ENCODE measurements around the gene MAST3. TPM values are rescaled to one million over a fixed set of nuclear protein-coding genes. Genes with fewer than 3 reads are reported as not detected.

Gene MAST3
- total RNA-seq, 1 donor from 2014 or later: 0.79 TPM

DNA sequence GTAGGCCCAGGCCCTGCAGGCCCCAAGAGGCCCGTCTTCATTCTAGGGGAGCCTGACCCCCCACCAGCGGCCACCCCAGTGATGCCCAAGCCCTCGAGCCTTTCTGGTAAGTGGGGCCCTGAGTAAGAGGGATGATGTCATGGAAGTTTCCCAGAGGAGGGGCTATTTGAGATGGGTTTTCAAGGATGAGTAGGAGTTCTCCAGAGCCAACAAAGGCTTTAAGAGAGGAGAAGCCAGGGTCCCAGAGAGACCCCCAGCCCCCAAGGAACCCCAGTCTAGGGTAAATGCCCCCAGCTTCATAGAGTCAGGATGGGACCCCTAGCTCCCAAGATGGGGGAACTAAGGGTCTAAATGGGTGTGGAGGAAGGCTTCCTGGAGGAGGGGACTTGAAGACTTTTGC, 46.3 kb downstream of the MAST3 start:
- Histone ChIP-seq H3K27me3 (ENCODE audit: control insufficient read depth, insufficient read depth, low read length) (no peaks in the 10 kb centered on the region), H3K4me3 (ENCODE audit: low read depth, low read length) (no peak overlapping the region), H3K36me3 (ENCODE audit: control insufficient read depth, insufficient read depth, low read length) (peaks cover 17% of the 10 kb centered on the region)
- TF ChIP-seq, protein P1, sequence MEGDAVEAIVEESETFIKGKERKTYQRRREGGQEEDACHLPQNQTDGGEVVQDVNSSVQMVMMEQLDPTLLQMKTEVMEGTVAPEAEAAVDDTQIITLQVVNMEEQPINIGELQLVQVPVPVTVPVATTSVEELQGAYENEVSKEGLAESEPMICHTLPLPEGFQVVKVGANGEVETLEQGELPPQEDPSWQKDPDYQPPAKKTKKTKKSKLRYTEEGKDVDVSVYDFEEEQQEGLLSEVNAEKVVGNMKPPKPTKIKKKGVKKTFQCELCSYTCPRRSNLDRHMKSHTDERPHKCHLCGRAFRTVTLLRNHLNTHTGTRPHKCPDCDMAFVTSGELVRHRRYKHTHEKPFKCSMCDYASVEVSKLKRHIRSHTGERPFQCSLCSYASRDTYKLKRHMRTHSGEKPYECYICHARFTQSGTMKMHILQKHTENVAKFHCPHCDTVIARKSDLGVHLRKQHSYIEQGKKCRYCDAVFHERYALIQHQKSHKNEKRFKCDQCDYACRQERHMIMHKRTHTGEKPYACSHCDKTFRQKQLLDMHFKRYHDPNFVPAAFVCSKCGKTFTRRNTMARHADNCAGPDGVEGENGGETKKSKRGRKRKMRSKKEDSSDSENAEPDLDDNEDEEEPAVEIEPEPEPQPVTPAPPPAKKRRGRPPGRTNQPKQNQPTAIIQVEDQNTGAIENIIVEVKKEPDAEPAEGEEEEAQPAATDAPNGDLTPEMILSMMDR (IDR thresholded peaks at IDR 0.05; ENCODE audit: insufficient read depth, low read length, severe bottlenecking): no peak
- FAIRE-seq: no peak
- no peak for DNase-seq (ENCODE audit: low read depth)

DNA sequence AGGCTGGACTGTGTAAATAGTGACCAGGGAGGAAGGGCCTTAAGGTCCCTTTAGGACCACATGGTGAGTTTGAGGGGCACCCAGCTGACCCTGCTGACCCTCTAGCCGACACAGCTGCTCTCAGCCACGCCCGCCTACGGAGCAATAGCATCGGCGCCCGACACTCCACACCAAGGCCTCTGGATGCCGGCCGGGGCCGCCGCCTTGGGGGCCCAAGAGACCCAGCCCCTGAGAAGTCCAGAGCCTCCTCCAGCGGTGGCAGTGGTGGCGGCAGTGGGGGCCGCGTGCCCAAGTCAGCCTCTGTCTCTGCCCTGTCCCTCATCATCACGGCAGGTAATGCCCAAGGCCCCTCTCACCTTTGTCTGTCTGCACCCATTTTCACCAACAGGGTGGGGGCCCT, 46.8 kb downstream of the MAST3 start:
- DNase-seq (ENCODE audit: low read depth) (no peak), FAIRE-seq (no peak)
- Histone ChIP-seq H3K4me3 (ENCODE audit: low read depth, low read length) (no peak overlapping the region), H3K36me3 (ENCODE audit: control insufficient read depth, insufficient read depth, low read length) (peaks cover 17% of the 10 kb centered on the region), H3K27me3 (ENCODE audit: control insufficient read depth, insufficient read depth, low read length) (no peaks in the 10 kb centered on the region)
- TF ChIP-seq, protein P1 (IDR thresholded peaks at IDR 0.05; ENCODE audit: insufficient read depth, low read length, severe bottlenecking): no peak

DNA sequence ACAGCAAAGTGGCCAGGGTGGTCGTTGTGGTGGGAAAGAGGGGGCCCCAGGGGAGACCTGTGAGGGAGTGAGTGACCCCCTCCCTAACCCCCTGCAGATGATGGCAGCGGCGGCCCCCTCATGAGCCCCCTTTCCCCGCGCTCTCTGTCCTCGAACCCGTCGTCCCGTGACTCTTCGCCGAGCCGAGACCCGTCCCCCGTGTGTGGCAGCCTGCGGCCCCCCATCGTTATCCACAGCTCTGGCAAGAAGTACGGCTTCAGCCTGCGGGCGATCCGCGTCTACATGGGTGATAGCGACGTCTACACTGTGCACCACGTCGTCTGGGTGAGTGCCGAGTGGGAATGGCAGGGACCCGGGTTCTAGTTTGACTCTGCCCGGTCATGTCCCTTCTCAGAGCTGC, 47.3 kb downstream of the MAST3 start:
- peaks cover 17% of the 10 kb centered on the region for H3K36me3 ChIP-seq (ENCODE audit: control insufficient read depth, insufficient read depth, low read length)

DNA sequence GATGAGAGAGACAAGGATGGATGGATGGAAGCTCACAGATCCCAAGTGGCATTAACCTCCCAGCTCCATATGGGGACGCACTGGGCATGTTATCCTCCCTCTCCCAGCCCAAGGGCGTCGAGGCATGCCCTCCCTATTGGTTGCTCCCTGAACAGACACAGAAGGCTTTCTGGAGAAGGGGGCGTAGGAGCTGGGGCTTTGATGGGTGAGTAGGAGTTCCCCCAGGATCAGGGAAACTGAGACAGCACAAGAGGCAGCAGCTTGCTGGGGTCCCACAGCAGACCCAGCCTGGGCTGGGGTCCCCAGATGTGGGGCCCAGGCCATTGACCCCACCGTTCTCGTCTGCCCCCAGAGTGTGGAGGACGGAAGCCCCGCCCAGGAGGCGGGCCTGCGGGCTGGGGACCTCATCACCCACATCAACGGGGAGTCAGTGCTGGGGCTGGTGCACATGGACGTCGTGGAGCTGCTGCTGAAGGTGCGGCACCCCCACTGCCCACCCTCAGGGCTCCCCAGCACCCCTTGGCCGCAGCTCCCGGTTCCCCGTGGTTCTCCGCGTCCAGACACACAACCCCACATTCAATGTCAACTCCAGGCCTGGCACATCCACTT, 47.9 kb downstream of the MAST3 start:
- TF ChIP-seq, protein P1 (IDR thresholded peaks at IDR 0.05; ENCODE audit: insufficient read depth, low read length, severe bottlenecking): no peak
- Histone ChIP-seq H3K27me3 (ENCODE audit: control insufficient read depth, insufficient read depth, low read length) (no peaks in the 10 kb centered on the region), H3K36me3 (ENCODE audit: control insufficient read depth, insufficient read depth, low read length) (peaks cover 17% of the 10 kb centered on the region), H3K4me3 (ENCODE audit: low read depth, low read length) (no peak overlapping the region)
- no peak for FAIRE-seq
- DNase-seq (ENCODE audit: low read depth): no peak

More for the DNA sequence above, 47.3 kb downstream of the MAST3 start:
- FAIRE-seq (no peak), DNase-seq (ENCODE audit: low read depth) (no peak)
- Histone ChIP-seq H3K4me3 (ENCODE audit: low read depth, low read length) (no peak overlapping the region), H3K27me3 (ENCODE audit: control insufficient read depth, insufficient read depth, low read length) (no peaks in the 10 kb centered on the region)
- TF ChIP-seq, protein P1 (IDR thresholded peaks at IDR 0.05; ENCODE audit: insufficient read depth, low read length, severe bottlenecking): no peak

DNA sequence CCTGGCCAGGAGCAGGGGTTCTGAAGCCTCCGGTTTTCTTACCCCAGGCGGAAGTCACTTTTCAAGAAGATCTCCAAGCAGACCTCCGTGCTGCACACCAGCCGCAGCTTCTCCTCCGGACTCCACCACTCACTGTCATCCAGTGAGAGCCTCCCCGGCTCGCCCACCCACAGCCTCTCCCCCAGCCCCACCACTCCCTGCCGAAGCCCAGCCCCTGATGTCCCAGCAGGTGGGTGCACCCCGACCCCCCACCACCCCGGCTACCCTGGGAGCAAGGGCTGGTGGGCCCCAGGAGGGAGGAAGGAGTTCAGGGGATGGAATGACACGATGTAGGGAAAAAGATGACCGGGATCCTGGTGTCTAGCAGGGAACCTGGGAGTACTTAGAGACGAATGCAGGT, 49.8 kb downstream of the MAST3 start:
- no peak for FAIRE-seq
- no peaks in the 10 kb centered on the region for H3K27me3 ChIP-seq (ENCODE audit: control insufficient read depth, insufficient read depth, low read length)
- no peak for DNase-seq (ENCODE audit: low read depth)
- no peak overlapping the region for H3K4me3 ChIP-seq (ENCODE audit: low read depth, low read length)
- TF ChIP-seq, protein P1 (IDR thresholded peaks at IDR 0.05; ENCODE audit: insufficient read depth, low read length, severe bottlenecking): no peak
- H3K36me3 ChIP-seq (ENCODE audit: control insufficient read depth, insufficient read depth, low read length): peaks cover 15% of the 10 kb centered on the region

DNA sequence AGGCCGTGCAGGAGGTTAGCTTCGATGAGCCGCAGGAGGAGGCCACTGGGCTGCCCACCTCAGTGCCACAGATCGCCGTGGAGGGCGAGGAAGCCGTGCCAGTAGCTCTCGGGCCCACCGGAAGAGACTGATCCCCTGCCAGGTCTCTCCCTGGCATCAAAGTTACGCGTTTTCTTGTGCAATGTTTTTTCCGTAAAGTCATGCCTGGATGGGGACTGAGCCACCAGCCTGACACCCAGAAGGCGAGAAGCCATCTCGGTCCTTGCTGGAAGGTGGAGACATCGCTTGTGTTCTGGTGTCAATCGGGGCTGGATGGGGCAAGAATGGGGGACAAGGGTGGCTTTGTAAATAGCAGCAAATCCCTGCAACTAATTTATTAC, 52.0 kb downstream of the MAST3 start:
- Histone ChIP-seq H3K27me3 (ENCODE audit: control insufficient read depth, insufficient read depth, low read length) (no peaks in the 10 kb centered on the region), H3K36me3 (ENCODE audit: control insufficient read depth, insufficient read depth, low read length) (peaks cover 11% of the 10 kb centered on the region), H3K4me3 (ENCODE audit: low read depth, low read length) (no peak overlapping the region)
- FAIRE-seq (no peak), DNase-seq (ENCODE audit: low read depth) (no peak)
- TF ChIP-seq, protein P1 (IDR thresholded peaks at IDR 0.05; ENCODE audit: insufficient read depth, low read length, severe bottlenecking): no peak
